Panc1 (cell line): ENCODE results near the gene RALB. TPM values are rescaled to one million over a fixed set of nuclear protein-coding genes. Genes with fewer than 3 reads are reported as not detected.

Experiments
- ATAC-seq: fragments of 200-7000 bp; cut with Tn5 transposase; 2 replicates; pipeline ENCODE4 v1.9.1; 2020; ENCODE audit warnings: mild to moderate bottlenecking, moderate library complexity
- BruUV-seq: library from RNA; stranded (reverse); fragments of 400-500 nt; replicated peaks from 2 replicates; lab custom pipeline; 2021; lab: Mats Ljungman, UMichigan
- CTCF ChIA-PET: fragments of 300-600 bp; sonication (Branson Sonifier 250); formaldehyde crosslinking; loops from one replicate; lab custom pipeline; 2022; ENCODE audit warnings: antibody characterized with exemption; lab: Charles Lee
- POLR2A ChIA-PET: fragments of 300-600 bp; sonication (Branson Sonifier 250); formaldehyde crosslinking; loops from one replicate; lab custom pipeline; 2022; ENCODE audit warnings: antibody characterized with exemption; lab: Charles Lee
- DNase-seq: peaks from one replicate; pipeline ENCODE4 v3.0.0-alpha.2; 2010; ENCODE audit warnings: low read depth, low spot score
- H3K27ac ChIP-seq: 2 replicates; pipeline ENCODE4 v1.5.1; 2011; ENCODE audit warnings: mild to moderate bottlenecking, low read length, inconsistent platforms
- H3K27me3 ChIP-seq: fragments of 200-500 bp; sonication (Bioruptor generic); 2 replicates; pipeline ENCODE4 v1.6.0; 2014; ENCODE audit warnings: low read length, inconsistent platforms; ENCODE audit not compliant: control insufficient read depth, insufficient read depth
- H3K36me3 ChIP-seq: fragments of 200-500 bp; sonication (Bioruptor generic); 2 replicates; pipeline ENCODE4 v1.5.1; 2014; ENCODE audit warnings: inconsistent platforms, mild to moderate bottlenecking, low read length, moderate library complexity; ENCODE audit not compliant: control insufficient read depth, insufficient read depth
- H3K4me1 ChIP-seq: 2 replicates; pipeline ENCODE4 v1.5.1; 2011; ENCODE audit warnings: inconsistent platforms, mild to moderate bottlenecking, low read length, moderate library complexity; ENCODE audit not compliant: control insufficient read depth, insufficient read depth
- H3K4me3 ChIP-seq, 2 experiments: 2 replicates each; pipeline ENCODE4 v1.5.1; 2011 to 2012; ENCODE audit warnings: low read depth in 2 of 2, low read length in 2 of 2, mild to moderate bottlenecking in 2 of 2, inconsistent platforms in 1 of 2, moderate library complexity in 1 of 2
- H3K9me3 ChIP-seq: fragments of 200-500 bp; sonication (Bioruptor generic); 2 replicates; pipeline ENCODE4 v1.5.1; 2014; ENCODE audit warnings: low read depth, mild to moderate bottlenecking, inconsistent platforms, low read length, moderate library complexity; ENCODE audit not compliant: control insufficient read depth, insufficient read depth
- POLR2AphosphoS5 ChIP-seq: IDR thresholded peaks from 2 replicates; pipeline ENCODE4 v1.6.1; 2012; ENCODE audit warnings: mild to moderate bottlenecking, low read depth, low read length, moderate library complexity
- REST ChIP-seq, 2 experiments: IDR thresholded peaks; 2 replicates each; pipeline ENCODE4 v1.6.1; 2011 to 2012; ENCODE audit warnings: low read depth in 2 of 2, control low read depth in 1 of 2, low read length in 1 of 2, mild to moderate bottlenecking in 1 of 2, moderate library complexity in 1 of 2; ENCODE audit not compliant: insufficient read depth in 1 of 2
- SIN3A ChIP-seq: IDR thresholded peaks from 2 replicates; pipeline ENCODE4 v1.6.1; 2012; ENCODE audit warnings: low read depth, mild to moderate bottlenecking, low read length, moderate library complexity, borderline replicate concordance; ENCODE audit not compliant: insufficient read depth
- TCF7L2 ChIP-seq: IDR thresholded peaks from 2 replicates; pipeline ENCODE4 v1.6.1; 2011; ENCODE audit warnings: mild to moderate bottlenecking, low read depth, low read length, inconsistent platforms
- in situ Hi-C: cut with HindIII; loops from 2 replicates; pipeline ENCODE4 v1.10.0; 2016; ENCODE audit warnings: low sequenced_read_pairs, low pct_unique_long_range_greater_than_20kb
- intact Hi-C: fragments of 100-400 bp; cut with micrococcal nuclease; formaldehyde crosslinking; loops from one replicate; pipeline ENCODE4 v1.10.0; 2022; ENCODE audit not compliant: unreplicated experiment
- total RNA-seq: library from RNA; stranded (reverse); gene quantifications from one replicate; pipeline ENCODE4 v1.2.1, GENCODE V29; 2021; ENCODE audit not compliant: unreplicated experiment
- TF ChIP-seq, protein P1 (sequence below): fragments of 450-650 bp; IDR thresholded peaks from 2 replicates; pipeline ENCODE4 v1.5.1; 2017; ENCODE audit warnings: mild to moderate bottlenecking

The RALB gene
- total RNA-seq, 1 experiment from 2014 or later, result 47.8 TPM

DNA sequence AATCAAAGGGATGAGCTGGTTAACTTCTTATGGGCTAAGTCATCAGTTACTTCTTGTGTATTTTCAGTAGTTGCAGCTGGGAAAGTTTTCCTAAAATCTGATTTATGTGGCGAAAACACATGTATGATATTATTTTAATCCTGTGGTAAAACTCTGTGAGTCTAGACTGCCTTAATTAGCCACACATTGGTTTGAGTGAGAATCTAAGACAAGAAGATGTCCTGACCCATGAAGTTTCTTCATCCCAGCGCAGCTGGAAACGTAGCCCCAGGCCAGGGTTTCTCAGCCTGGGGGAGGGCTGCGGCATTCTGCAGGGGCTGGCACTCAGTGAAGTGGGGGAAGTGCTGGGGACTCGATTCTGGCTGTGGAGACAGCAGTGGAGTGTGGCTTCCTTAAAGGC lies 48.6 kb downstream of the RALB start:
- no peak for DNase-seq
- TF ChIP-seq REST (IDR thresholded peaks at IDR 0.05; ENCODE audit: insufficient read depth in 1 of 2, low read depth in 2 of 2, low read length in 1 of 2) (no peak), POLR2AphosphoS5 (no peak), SIN3A (no peak), TCF7L2 (no peak)
- TF ChIP-seq, protein P1, sequence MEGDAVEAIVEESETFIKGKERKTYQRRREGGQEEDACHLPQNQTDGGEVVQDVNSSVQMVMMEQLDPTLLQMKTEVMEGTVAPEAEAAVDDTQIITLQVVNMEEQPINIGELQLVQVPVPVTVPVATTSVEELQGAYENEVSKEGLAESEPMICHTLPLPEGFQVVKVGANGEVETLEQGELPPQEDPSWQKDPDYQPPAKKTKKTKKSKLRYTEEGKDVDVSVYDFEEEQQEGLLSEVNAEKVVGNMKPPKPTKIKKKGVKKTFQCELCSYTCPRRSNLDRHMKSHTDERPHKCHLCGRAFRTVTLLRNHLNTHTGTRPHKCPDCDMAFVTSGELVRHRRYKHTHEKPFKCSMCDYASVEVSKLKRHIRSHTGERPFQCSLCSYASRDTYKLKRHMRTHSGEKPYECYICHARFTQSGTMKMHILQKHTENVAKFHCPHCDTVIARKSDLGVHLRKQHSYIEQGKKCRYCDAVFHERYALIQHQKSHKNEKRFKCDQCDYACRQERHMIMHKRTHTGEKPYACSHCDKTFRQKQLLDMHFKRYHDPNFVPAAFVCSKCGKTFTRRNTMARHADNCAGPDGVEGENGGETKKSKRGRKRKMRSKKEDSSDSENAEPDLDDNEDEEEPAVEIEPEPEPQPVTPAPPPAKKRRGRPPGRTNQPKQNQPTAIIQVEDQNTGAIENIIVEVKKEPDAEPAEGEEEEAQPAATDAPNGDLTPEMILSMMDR, result no peak
- no peak overlapping the region for H3K4me3 ChIP-seq
- H3K27me3 ChIP-seq, result no peaks in the 10 kb centered on the region
- no peaks in the 10 kb centered on the region for H3K4me1 ChIP-seq
- intact Hi-C loops (no loop called here), in situ Hi-C loops (no loop called here)
- no peak overlapping the region for H3K27ac ChIP-seq
- POLR2A ChIA-PET, result no interaction called here
- CTCF ChIA-PET, result no interaction called here
- ATAC-seq, result no peak
- no peaks in the 10 kb centered on the region for H3K36me3 ChIP-seq
- no peaks in the 10 kb centered on the region for H3K9me3 ChIP-seq
- no TSS peak for BruUV-seq

DNA sequence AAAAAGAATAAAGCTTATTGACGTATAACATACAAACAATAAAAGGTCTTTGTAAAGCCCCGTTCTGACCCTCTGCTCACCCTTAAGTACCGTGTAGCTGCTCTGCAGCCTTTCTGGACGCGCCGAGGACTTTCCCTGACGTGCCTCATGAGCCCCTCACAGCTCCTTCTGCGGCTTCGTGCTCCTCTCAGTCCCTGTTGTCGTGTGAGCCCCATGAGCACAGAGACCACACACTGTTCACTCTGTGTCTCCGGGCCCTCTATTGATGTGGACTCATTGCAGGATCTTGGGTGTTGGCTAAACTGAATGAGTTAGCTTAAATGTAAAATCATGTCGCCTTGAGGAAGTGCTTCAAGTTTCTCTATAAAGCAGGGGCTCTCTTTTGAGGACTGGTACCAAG lies 49.6 kb downstream of the RALB start:
- in situ Hi-C loops, result no loop called here
- Histone ChIP-seq H3K4me1 (no peaks in the 10 kb centered on the region), H3K4me3 (no peak overlapping the region), H3K27me3 (no peaks in the 10 kb centered on the region), H3K36me3 (no peaks in the 10 kb centered on the region), H3K27ac (no peak overlapping the region), H3K9me3 (no peaks in the 10 kb centered on the region)
- no TSS peak for BruUV-seq
- no peak for ATAC-seq
- no peak for DNase-seq
- TF ChIP-seq REST (IDR thresholded peaks at IDR 0.05; ENCODE audit: insufficient read depth in 1 of 2, low read depth in 2 of 2, low read length in 1 of 2) (no peak), TCF7L2 (no peak), SIN3A (no peak), POLR2AphosphoS5 (no peak)
- TF ChIP-seq, protein P1, result no peak
- intact Hi-C loops, result no loop called here
- ChIA-PET CTCF (interaction anchor here (0.7 kb wide), 1 partner anchor 42 kb away, joined by 4 read pairs; no protein-coding TSS in a partner anchor), POLR2A (no interaction called here)
